Activated B cell treated with CpG ODN at 0.5 μM for 24 hours (primary cell): ENCODE results near the gene CDKAL1. TPM values are rescaled to one million over a fixed set of nuclear protein-coding genes. Genes with fewer than 3 reads are reported as not detected.
"Not testable (repeated sequence)": the region's sequence is repeated elsewhere in the genome, so short reads cannot be mapped to it uniquely, and the experiment has no call there.

Source experiments
- ATAC-seq: fragments of 200-7000 bp; cut with Tn5 transposase; one replicate; pipeline ENCODE4 v1.10.0; 2021; ENCODE audit warnings: low read depth, mild to moderate bottlenecking, moderate library complexity
- CTCF ChIA-PET: fragments of 350-600 bp; sonication (Branson Sonifier 250); formaldehyde crosslinking; loops from one replicate; lab custom pipeline; 2021; ENCODE audit warnings: antibody characterized with exemption; lab: Charles Lee
- POLR2A ChIA-PET: fragments of 350-600 bp; sonication (Branson Sonifier 250); formaldehyde crosslinking; loops from one replicate; lab custom pipeline; 2021; ENCODE audit warnings: antibody characterized with exemption; lab: Charles Lee
- DNase-seq: peaks from one replicate; pipeline ENCODE4 v3.0.0; 2022
- H3K27ac Mint-ChIP-seq: one replicate; pipeline ENCODE4 v1.8.0; 2020; ENCODE audit warnings: mixed read lengths
- H3K27me3 Mint-ChIP-seq: one replicate; pipeline ENCODE4 v1.8.0; 2021; ENCODE audit warnings: mixed read lengths
- H3K36me3 Mint-ChIP-seq: one replicate; pipeline ENCODE4 v1.8.0; 2021; ENCODE audit warnings: low read depth, mixed read lengths
- H3K4me1 Mint-ChIP-seq: one replicate; pipeline ENCODE4 v1.8.0; 2021; ENCODE audit warnings: mixed read lengths
- H3K4me3 Mint-ChIP-seq: one replicate; pipeline ENCODE4 v1.8.0; 2020; ENCODE audit warnings: mild to moderate bottlenecking, mixed read lengths
- H3K9me3 Mint-ChIP-seq: one replicate; pipeline ENCODE4 v1.8.0; 2020; ENCODE audit warnings: mixed read lengths
- intact Hi-C: fragments of 100-400 bp; cut with micrococcal nuclease; formaldehyde crosslinking; loops from one replicate; pipeline ENCODE4 v1.15.1; 2024
- total RNA-seq: library from RNA; stranded (reverse); gene quantifications from 2 replicates; pipeline ENCODE4 v1.2.3, GENCODE V29; 2022
- TF ChIP-seq, protein P1 (sequence below): fragments of 200-600 bp; IDR thresholded peaks from one replicate; pipeline ENCODE4 v1.8.0; 2022; ENCODE audit warnings: antibody characterized with exemption, mild to moderate bottlenecking

Gene CDKAL1
- total RNA-seq, 1 donor from 2014 or later = 31.9 TPM

DNA sequence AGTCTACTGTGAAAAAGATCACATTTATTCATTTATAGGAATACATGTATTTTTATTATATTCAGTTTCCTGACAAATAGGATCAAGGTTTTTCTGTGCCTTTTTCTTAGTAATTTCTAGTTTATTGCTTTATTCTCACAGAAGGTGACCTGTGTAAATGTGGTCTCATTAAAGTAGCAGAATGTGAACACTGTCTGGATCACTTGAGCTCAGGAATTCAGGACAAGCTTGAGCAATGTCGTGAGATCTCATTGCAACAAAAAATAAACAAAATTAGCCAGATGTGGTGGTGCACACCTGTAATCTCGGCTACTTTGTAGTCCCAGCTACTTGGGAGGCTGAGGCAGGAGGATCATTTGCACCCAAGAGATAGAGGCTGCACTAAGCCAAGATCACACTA lies 516.7 kb downstream of the CDKAL1 start:
- Mint-ChIP-seq H3K36me3 (peaks cover 20% of the 10 kb centered on the region), H3K4me3 (no peak overlapping the region), H3K27ac (no peak overlapping the region), H3K4me1 (peaks cover under 1% of the 10 kb centered on the region), H3K9me3 (no peaks in the 10 kb centered on the region), H3K27me3 (no peaks in the 10 kb centered on the region)
- DNase-seq (no peak), ATAC-seq (no peak)
- intact Hi-C loops = loop anchor here (5.0 kb wide), 1 partner anchor 426 kb away; no protein-coding TSS in a partner anchor
- TF ChIP-seq, protein P1, sequence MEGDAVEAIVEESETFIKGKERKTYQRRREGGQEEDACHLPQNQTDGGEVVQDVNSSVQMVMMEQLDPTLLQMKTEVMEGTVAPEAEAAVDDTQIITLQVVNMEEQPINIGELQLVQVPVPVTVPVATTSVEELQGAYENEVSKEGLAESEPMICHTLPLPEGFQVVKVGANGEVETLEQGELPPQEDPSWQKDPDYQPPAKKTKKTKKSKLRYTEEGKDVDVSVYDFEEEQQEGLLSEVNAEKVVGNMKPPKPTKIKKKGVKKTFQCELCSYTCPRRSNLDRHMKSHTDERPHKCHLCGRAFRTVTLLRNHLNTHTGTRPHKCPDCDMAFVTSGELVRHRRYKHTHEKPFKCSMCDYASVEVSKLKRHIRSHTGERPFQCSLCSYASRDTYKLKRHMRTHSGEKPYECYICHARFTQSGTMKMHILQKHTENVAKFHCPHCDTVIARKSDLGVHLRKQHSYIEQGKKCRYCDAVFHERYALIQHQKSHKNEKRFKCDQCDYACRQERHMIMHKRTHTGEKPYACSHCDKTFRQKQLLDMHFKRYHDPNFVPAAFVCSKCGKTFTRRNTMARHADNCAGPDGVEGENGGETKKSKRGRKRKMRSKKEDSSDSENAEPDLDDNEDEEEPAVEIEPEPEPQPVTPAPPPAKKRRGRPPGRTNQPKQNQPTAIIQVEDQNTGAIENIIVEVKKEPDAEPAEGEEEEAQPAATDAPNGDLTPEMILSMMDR = no peak
- CTCF ChIA-PET = no interaction called here
- POLR2A ChIA-PET = no interaction called here

DNA sequence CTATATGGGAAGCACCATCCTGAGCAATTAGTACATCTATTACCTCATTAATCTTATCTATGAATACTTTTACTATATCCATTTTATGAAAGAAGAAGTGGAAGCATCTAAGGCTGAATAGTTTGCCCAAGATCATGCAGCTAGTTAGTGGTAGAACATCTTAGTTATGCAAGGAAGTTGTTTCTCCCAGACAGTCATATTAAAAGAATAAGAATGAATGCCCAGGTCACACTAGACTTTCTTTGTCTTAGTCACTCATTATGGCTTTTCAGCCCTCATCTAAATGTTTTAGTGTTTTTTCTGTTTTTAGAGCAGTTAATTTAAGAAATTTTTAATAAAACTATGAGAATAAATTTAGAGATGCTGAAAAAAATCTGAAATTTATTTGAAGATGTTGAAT lies 517.5 kb downstream of the CDKAL1 start:
- no peak for ATAC-seq
- Mint-ChIP-seq H3K9me3 (no peaks in the 10 kb centered on the region), H3K36me3 (peaks cover 22% of the 10 kb centered on the region), H3K27ac (no peak overlapping the region), H3K4me1 (peaks cover 3% of the 10 kb centered on the region), H3K27me3 (no peaks in the 10 kb centered on the region), H3K4me3 (no peak overlapping the region)
- ChIA-PET POLR2A (no interaction called here), CTCF (no interaction called here)
- DNase-seq = no peak
- intact Hi-C loops = loop anchor here (5.0 kb wide), 1 partner anchor 426 kb away; no protein-coding TSS in a partner anchor
- TF ChIP-seq, protein P1 = no peak

DNA sequence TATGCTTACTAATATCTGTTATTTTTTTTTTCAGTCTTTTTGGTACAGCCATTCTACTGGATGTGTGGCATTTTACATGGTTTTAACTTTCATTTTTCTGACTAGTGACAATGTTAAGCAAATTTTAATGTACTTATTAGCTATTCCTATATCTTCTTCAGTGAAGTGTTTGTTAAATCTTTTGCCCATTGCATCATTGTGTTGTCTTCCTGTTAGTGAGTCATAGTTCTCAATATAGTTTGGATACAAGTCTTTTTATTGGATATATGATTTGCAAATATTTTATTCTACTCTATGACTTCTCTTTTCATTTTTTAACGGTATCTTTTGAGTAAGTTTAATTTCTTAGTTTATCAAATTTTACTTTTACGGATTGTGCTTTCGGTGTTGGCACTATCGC lies 519.4 kb downstream of the CDKAL1 start:
- no peak overlapping the region for H3K4me3 Mint-ChIP-seq
- peaks cover 33% of the 10 kb centered on the region for H3K36me3 Mint-ChIP-seq
- no peak for ATAC-seq
- ChIA-PET CTCF (no interaction called here), POLR2A (no interaction called here)
- DNase-seq = no peak
- TF ChIP-seq, protein P1 = no peak
- no peak overlapping the region for H3K27ac Mint-ChIP-seq
- no peaks in the 10 kb centered on the region for H3K27me3 Mint-ChIP-seq
- peaks cover 12% of the 10 kb centered on the region for H3K9me3 Mint-ChIP-seq
- H3K4me1 Mint-ChIP-seq = peaks cover 3% of the 10 kb centered on the region
- intact Hi-C loops = loop anchor here (5.0 kb wide), 1 partner anchor 424 kb away; no protein-coding TSS in a partner anchor

DNA sequence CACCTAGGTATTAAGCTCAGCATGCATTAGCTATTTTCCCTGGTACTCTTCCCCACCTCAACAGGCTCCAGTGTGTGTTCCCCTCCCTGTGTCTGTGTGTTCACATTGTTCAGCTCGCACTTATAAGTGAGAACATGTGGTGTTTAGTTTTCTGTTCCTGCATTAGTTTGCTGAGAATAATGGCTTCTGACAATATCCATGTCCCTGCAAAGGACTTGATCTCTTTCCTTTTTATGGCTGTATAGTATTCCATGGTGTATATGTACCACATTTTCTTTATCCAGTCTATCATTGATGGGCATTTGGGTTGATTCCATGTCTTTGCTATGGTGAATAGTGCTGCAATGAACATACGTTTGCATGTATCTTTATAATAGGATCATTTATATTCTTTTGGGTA lies 521.2 kb downstream of the CDKAL1 start:
- intact Hi-C loops, H3K27me3 Mint-ChIP-seq, H3K4me3 Mint-ChIP-seq, POLR2A ChIA-PET, H3K27ac Mint-ChIP-seq, ATAC-seq, H3K4me1 Mint-ChIP-seq, DNase-seq, CTCF ChIA-PET: not testable (repeated sequence)
- peaks cover 37% of the 10 kb centered on the region for H3K36me3 Mint-ChIP-seq
- peaks cover 15% of the 10 kb centered on the region for H3K9me3 Mint-ChIP-seq

DNA sequence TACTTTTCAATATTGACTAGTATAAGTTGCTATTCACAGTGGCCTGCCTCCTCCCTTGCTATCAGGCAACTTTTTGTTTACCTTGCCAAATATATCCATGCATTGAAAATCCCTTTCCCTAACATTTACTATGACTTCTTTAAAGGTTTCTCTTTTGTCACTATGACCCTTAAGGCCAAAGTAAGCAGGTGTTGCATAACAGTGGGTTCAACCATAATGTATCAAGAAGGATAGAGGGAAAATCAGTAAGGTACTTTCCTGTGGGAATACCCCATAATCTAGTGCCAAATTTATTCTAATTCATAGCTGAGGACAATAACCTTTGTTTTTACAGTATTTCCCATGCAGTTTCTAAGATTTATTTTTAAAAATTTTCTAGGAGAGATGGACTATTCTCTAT lies 527.6 kb downstream of the CDKAL1 start:
- no peak for DNase-seq
- Mint-ChIP-seq H3K27me3 (no peaks in the 10 kb centered on the region), H3K4me1 (no peaks in the 10 kb centered on the region), H3K36me3 (peaks cover 35% of the 10 kb centered on the region), H3K4me3 (no peak overlapping the region), H3K27ac (no peak overlapping the region), H3K9me3 (peaks cover 15% of the 10 kb centered on the region)
- TF ChIP-seq, protein P1 = no peak
- intact Hi-C loops = no loop called here
- POLR2A ChIA-PET = no interaction called here
- CTCF ChIA-PET = no interaction called here
- no peak for ATAC-seq
